ENCODE results near the gene CRY2.
"Not testable (repeated sequence)": the region's sequence is repeated elsewhere in the genome, so short reads cannot be mapped to it uniquely, and the experiment has no call there.

CRY2 gene

GRCh38 chr11:45905095-45905494 is 57.8 kb downstream of the CRY2 start:
- H3K4me3 ChIP-seq (ENCODE audit: low read depth, low read length), result no peak overlapping the region
- TF ChIP-seq, protein P1, sequence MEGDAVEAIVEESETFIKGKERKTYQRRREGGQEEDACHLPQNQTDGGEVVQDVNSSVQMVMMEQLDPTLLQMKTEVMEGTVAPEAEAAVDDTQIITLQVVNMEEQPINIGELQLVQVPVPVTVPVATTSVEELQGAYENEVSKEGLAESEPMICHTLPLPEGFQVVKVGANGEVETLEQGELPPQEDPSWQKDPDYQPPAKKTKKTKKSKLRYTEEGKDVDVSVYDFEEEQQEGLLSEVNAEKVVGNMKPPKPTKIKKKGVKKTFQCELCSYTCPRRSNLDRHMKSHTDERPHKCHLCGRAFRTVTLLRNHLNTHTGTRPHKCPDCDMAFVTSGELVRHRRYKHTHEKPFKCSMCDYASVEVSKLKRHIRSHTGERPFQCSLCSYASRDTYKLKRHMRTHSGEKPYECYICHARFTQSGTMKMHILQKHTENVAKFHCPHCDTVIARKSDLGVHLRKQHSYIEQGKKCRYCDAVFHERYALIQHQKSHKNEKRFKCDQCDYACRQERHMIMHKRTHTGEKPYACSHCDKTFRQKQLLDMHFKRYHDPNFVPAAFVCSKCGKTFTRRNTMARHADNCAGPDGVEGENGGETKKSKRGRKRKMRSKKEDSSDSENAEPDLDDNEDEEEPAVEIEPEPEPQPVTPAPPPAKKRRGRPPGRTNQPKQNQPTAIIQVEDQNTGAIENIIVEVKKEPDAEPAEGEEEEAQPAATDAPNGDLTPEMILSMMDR (IDR thresholded peaks at IDR 0.05; ENCODE audit: borderline replicate concordance, insufficient read depth, low read depth, low read length), result no peak

DNA sequence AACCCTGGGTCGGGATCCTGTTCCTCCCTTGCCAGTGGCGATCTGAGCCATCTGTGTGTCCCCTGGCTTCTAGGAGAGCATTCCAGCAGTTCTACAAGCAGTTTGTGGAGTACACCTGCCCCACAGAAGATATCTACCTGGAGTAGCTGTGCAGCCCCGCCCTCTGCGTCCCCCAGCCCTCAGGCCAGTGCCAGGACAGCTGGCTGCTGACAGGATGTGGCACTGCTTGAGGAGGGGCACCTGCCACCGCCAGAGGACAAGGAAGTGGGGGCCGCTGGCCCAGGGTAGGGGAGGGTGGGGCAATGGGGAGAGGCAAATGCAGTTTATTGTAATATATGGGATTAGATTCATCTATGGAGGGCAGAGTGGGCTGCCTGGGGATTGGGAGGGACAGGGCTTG is 58.3 kb downstream of the CRY2 start:
- H3K4me3 ChIP-seq (ENCODE audit: low read depth, low read length), result not testable (repeated sequence)

GRCh38 chr11:45906096-45906682 is 58.9 kb downstream of the CRY2 start:
- H3K4me3 ChIP-seq (ENCODE audit: low read depth, low read length), result no peak overlapping the region
- TF ChIP-seq, protein P1 (IDR thresholded peaks at IDR 0.05; ENCODE audit: borderline replicate concordance, insufficient read depth, low read depth, low read length), result no peak

DNA sequence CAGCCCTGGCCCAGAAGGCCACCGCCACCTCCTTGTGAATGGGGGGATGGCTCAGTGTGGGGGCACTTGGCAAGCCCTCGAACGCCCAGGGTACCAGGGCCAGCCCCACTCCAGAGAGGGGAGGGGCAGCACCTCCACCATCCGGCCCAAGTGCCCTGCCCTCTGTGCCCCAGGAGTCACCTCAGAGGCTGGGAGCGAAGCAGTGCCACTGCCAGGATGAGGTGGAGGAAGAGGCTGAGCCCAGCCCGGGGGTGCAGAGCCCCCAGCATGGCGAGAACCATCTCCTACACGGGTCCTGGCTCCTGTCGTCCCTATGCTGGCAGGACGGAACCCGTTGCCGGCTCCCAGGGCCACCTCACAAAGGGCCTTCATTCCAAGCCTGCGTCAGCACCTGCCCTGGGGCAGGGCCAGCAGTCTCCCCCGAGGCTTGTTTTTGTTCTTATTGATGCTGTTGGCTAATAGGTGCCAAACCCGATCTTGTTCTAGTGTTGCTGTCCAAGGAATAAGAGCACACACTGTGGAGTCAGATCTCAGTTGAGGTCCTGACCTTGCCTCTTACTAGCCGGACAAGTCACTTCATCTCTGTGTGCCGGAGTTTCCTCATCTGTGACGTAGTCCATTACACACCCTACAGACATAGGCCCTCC is 59.8 kb downstream of the CRY2 start, which contains the start of gene FREY1:
Gene FREY1, minus strand, starts transcription at position 307 of the 647 bp plus-strand sequence. Its CDS starts 26 bp downstream, at position 281.
- TF ChIP-seq, protein P1 (IDR thresholded peaks at IDR 0.05; ENCODE audit: borderline replicate concordance, insufficient read depth, low read depth, low read length), result no peak
- H3K4me3 ChIP-seq (ENCODE audit: low read depth, low read length), result no peak within 1 kb of the TSS

DNA sequence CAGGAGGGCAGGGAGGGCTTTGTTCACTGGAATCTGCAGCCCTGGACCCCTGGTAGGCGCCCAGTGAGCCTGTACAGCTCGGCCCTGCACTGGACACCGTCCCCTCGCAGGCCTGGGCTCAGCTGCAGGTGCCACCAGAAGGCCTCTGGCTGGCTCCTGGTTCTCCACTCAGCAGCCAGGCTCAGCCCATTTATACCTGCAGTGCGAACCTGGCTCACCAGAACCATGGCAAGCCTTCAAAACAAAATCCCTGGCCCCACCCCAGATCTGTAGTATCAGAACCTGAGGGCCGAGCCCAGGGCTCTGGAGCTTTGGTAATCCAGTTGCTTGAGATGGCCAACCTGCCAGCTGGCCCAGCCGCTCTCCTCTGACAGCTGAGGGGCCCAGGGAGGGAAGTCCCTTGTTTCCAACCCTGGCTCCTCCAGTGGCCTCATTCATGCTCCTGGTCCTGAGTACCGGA is 60.7 kb downstream of the CRY2 start:
- H3K4me3 ChIP-seq (ENCODE audit: low read depth, low read length), result no peak overlapping the region
- TF ChIP-seq, protein P1 (IDR thresholded peaks at IDR 0.05; ENCODE audit: borderline replicate concordance, insufficient read depth, low read depth, low read length), result no peak

GRCh38 chr11:45909594-45910475 is 62.6 kb downstream of the CRY2 start:
- H3K4me3 ChIP-seq (ENCODE audit: low read depth, low read length), result no peak overlapping the region
- TF ChIP-seq, protein P1 (IDR thresholded peaks at IDR 0.05; ENCODE audit: borderline replicate concordance, insufficient read depth, low read depth, low read length), result no peak

DNA sequence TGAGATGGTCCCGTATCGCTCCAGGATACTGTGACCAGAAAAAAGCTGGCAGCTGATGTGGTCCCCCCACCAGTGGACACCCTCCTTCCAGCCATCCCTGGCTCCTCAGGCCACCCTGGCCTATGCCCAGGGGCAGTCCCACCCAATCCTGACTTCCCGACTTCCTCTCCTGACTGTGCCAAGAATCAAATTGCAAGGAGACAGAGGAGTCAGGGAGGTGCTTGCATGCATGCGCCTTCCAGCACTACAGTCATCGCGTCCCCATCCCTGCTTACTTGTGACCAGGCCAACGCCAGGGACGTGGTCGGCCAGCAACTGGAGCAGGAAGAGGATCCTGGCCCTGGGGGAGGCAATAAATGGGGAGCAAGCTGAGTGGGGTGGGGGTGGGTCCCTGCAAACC is 63.3 kb downstream of the CRY2 start:
- H3K4me3 ChIP-seq (ENCODE audit: low read depth, low read length), result no peak overlapping the region
- TF ChIP-seq, protein P1 (IDR thresholded peaks at IDR 0.05; ENCODE audit: borderline replicate concordance, insufficient read depth, low read depth, low read length), result no peak
